Measurements from ENCODE around the gene ROR2. TPM values are rescaled to one million over a fixed set of nuclear protein-coding genes. Genes with fewer than 3 reads are reported as not detected.

ROR2 gene
- total RNA-seq, 1 experiment from 2014 or later, result 2.7 TPM

GRCh38 chr9:91805031-91805430, 145.0 kb downstream of the ROR2 start:
- Histone ChIP-seq H3K23me2 (ENCODE audit: insufficient read length, low read depth, low read length, poor library complexity, severe bottlenecking) (no peaks in the 10 kb centered on the region), H2BK20ac (ENCODE audit: low read depth, low read length, poor library complexity, severe bottlenecking) (no peak overlapping the region), H3K79me2 (ENCODE audit: insufficient read depth, low read length) (no peaks in the 10 kb centered on the region), H2BK12ac (ENCODE audit: insufficient read length, low read depth, low read length) (no peak overlapping the region), H4K91ac (ENCODE audit: insufficient read length, low read depth, low read length) (no peak overlapping the region), H3K27me3 (ENCODE audit: insufficient read depth, low read length) (no peaks in the 10 kb centered on the region), H2BK15ac (ENCODE audit: low read depth, low read length) (no peak overlapping the region), H3K27ac (ENCODE audit: insufficient read length, low read depth, low read length) (no peak overlapping the region), H3K14ac (ENCODE audit: insufficient read depth, low read length) (no peak overlapping the region), H3K4me1 (ENCODE audit: insufficient read depth, low read length) (no peaks in the 10 kb centered on the region), H3K18ac (ENCODE audit: insufficient read length, low read depth, low read length) (no peak overlapping the region), H4K20me1 (ENCODE audit: control insufficient read depth, insufficient read depth, insufficient read length) (no peaks in the 10 kb centered on the region), H3K4me2 (ENCODE audit: insufficient read depth, insufficient read length, low read length) (no peak overlapping the region), H3K4ac (ENCODE audit: low read depth, low read length) (no peak overlapping the region), H2AFZ (ENCODE audit: low read length) (no peak overlapping the region), H3K79me1 (ENCODE audit: insufficient read depth, low read depth, low read length, poor library complexity, severe bottlenecking) (no peaks in the 10 kb centered on the region), H3T11ph (ENCODE audit: low read length) (no peak overlapping the region), H2BK120ac (ENCODE audit: low read depth, low read length, poor library complexity, severe bottlenecking) (no peak overlapping the region), H4K5ac (ENCODE audit: insufficient read length, low read depth, low read length) (no peak overlapping the region), H3K23ac (ENCODE audit: insufficient read length, low read depth, low read length) (no peak overlapping the region), H2AK5ac (ENCODE audit: insufficient read length, low read length) (no peak overlapping the region), H2BK5ac (ENCODE audit: insufficient read length, low read length) (no peak overlapping the region), H3K9me3 (ENCODE audit: control insufficient read depth, low read depth, low read length) (no peaks in the 10 kb centered on the region), H4K8ac (replicated peaks; ENCODE audit: insufficient read length, low read depth, low read length) (no peak overlapping the region), H3K56ac (ENCODE audit: insufficient read length, low read depth, low read length) (no peak overlapping the region), H3K9ac (ENCODE audit: extremely low read depth, insufficient read length, low read length) (no peak overlapping the region)
- no peaks in the 10 kb centered on the region for H3K36me3 Mint-ChIP-seq (ENCODE audit: insufficient read depth in 1 of 3, low read depth in 3 of 3)
- H3K4me3 Mint-ChIP-seq, result no peak overlapping the region
- H3K27ac Mint-ChIP-seq, result 0 out of 7 replicates have a peak overlapping the region, but pooled peaks of 1 of the 3 experiments have one; percentile 66
- no peak for TF ChIP-seq CTCF (conservative IDR thresholded peaks at IDR 0.05)
- no peaks in the 10 kb centered on the region; the same call in none of the 2 replicates for H3K27me3 Mint-ChIP-seq (ENCODE audit: low read depth)
- H3K4me1 Mint-ChIP-seq, result no peaks in the 10 kb centered on the region
- no peaks in the 10 kb centered on the region for H3K9me3 Mint-ChIP-seq
- no CpG with 5 or more reads among the region's 5 CpGs for WGBS (ENCODE audit: extremely low coverage, insufficient read length, low lambda C conversion rate)
- DNase-seq, result no peak
